Dermis blood vessel endothelial cell (primary cell): ENCODE results near the gene SKAP1. TPM values are rescaled to one million over a fixed set of nuclear protein-coding genes. Genes with fewer than 3 reads are reported as not detected.
"Not testable (repeated sequence)": the region's sequence is repeated elsewhere in the genome, so short reads cannot be mapped to it uniquely, and the experiment has no call there.

ENCODE experiments used
- DNase-seq: peaks from one replicate; pipeline ENCODE4 v3.0.0; 2010
- total RNA-seq: library from RNA; depleted of rRNA; stranded (reverse); fragments of >200 nt; gene quantifications from 2 replicates; pipeline ENCODE4 v1.2.3, GENCODE V29; 2014

The SKAP1 gene
- total RNA-seq, 1 donor from 2014 or later = 0.17 TPM

DNA sequence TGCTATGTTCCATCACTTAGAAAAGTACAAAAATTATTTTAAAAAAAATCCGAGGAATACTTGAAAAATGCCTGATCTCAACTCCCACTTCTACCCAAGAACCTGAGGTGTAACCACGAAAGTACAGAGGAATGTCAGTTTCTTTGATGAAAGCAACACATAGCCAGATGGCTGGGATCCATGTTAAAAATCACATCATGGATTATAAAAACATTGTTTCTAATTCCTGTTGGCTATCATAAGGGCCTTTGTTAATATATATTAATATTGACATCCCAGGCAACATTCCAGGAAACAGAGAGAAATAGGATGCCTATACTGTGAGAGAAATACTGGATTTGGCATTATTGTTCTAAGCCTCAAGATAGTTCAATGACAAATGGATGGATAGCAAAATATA lies 115.3 kb downstream of the SKAP1 start:
- DNase-seq = no peak

GRCh38 chr17:48313096-48313755 lies 116.8 kb downstream of the SKAP1 start:
- DNase-seq = no peak

DNA sequence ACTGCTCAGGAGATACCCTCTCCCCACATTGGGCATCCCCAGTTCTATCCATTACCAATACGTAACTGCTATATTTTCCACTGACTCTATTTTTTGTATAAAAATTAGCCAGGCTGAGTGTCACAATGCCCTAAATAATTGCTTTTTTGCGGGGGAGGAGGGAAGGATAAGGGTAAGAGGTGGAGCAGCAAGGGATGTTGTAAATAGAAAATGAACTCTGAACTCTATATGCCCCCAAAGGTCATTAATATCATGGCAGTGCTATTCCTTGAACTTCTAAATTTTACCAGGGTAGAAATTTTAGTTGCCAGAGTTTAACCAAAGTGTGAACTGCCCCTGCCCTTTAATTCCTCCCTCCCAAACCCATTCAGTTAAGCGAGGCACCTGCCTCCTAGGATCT lies 118.7 kb downstream of the SKAP1 start:
- DNase-seq = no peak

- DNase-seq = no peak
Observed at GRCh38 chr17:48310748-48311213, 119.2 kb downstream of the SKAP1 start.

GRCh38 chr17:48308581-48308980 lies 121.4 kb downstream of the SKAP1 start:
- no peak for DNase-seq

- peak; percentile 80 for DNase-seq
Observed at GRCh38 chr17:48307814-48308411, 122.1 kb downstream of the SKAP1 start.

DNA sequence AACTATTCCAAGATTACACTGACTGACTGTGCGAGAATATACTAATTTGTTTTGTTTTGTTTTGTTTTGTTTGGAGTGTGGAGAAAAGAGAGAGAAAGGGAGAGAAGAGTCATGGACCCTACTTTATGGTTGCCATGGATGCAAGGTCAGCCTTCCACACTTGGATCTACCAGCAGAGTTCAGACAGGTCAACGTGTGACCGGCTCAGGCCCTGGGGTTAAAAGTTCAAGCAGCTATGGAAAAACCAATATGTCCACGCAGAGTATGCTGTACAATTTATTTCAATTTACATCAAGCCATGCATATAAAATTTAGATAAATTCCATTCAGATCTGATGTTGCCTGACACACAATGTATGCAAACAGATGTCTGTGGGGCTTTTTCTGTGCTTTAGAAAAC lies 122.8 kb downstream of the SKAP1 start:
- DNase-seq = no peak

- no peak for DNase-seq
Observed at GRCh38 chr17:48301002-48301401, 129.0 kb downstream of the SKAP1 start.

DNA sequence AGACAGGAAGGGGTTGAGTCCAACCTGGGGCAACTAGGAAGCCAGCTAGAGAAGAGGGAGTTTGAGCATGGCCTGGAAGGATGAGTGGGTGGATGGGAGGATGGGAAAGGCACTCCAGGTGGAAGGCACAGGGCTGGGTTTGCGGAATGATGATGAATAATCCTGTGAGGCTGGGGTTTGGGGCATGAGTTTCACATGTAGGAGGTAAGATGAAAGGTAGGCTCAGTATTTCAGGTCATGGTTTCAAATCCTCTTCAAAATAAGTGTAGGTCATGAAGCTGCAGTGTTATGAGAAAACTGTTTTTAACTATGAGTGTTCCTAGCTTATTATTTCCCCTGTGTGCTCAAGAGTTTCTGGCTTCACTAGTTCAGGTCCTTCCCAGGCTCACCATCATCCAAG lies 130.3 kb downstream of the SKAP1 start:
- no peak for DNase-seq

- DNase-seq = no peak
Observed at GRCh38 chr17:48297825-48298224, 132.2 kb downstream of the SKAP1 start.

DNA sequence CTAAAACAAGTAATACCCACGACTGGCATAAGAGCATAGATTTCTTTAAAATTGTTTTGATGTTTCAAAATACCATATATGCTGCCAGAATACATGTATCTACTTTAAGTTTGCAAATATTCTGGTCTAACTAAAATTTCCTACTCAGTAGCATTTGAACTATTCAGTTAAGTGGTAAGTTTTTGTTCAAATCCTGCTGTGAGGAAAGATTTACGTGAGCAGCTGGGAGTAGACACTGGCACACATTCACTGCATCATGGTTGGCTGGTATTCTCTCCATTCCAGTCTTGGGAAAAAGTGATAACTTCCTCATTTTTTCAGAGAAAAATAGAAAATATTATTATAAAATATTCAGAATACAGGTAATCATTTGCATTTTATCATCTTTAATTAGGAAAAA lies 133.6 kb downstream of the SKAP1 start:
- no peak for DNase-seq

- peak; percentile 79 for DNase-seq
Observed at GRCh38 chr17:48295362-48296288, 134.4 kb downstream of the SKAP1 start.

GRCh38 chr17:48294806-48295361 lies 135.1 kb downstream of the SKAP1 start:
- DNase-seq = peak; percentile 49

DNA sequence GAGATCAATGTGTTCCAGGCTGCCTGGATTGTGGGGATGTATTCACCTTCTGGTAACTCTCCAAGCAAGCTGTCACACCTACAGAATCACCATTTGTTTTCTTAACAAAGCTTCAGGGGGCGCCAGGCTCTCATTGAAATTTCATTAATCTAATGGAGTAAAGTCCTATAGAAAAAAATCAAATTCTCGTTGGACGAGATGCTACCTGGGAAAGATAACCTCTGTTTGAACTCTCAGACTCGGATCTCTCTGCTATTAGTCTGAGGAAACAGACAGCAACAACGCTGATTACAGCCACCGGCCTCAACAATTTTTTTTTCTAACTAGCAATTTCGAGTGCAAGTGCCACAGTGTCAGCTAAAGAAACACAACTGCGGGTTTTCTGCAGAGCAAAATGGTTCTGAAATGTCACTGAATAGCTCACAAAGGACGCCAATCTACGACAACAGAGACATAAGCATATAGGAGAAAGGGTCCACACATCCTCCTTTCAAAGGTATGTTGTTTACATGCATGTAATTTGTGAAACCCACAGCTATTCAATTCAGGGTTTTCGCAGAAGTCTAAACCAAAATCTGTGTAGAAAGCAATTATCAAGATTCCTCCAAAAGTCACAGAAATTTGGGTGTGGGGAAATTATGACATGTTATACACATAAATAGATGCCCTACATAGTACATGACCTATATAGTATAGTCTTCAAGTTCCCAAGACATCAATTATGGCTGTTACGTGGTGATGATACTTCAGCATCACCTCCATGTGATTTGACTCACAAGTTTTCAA lies 135.8 kb downstream of the SKAP1 start:
- peak; percentile 43 for DNase-seq

DNA sequence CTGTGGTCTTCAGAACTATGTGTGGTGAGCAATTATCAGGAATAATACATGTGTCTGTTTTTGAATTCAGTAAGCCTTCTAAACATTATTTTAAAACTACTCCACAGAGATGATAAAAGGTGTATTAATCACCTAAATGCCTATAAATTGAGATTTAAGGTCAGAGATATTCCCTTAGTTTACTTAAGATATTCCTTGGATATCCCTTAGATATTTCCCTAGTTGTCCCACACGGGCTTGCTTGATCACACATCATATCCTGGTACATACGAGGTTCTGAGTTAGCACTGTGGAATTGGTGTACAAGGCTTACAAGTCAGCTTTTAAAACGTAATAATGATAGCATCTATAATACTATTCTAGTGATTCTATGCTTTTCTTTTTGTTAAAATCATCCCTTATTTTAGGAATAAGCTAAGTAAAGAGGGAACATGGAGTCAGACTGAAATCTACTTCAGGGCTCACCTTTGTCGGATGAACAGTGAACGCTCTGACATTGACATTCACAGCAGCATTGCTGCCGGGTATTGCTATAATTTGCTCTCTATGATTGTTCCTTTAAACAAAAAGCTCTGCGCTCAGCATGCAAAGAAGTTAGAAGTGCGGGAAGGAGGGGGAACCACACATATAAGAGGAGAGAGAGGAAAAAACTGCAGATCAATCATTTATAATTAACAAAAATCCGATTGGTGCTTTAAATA lies 136.5 kb downstream of the SKAP1 start:
- DNase-seq = no peak

- peak; percentile 19 for DNase-seq
Observed at GRCh38 chr17:48290378-48290777, 139.6 kb downstream of the SKAP1 start.

DNA sequence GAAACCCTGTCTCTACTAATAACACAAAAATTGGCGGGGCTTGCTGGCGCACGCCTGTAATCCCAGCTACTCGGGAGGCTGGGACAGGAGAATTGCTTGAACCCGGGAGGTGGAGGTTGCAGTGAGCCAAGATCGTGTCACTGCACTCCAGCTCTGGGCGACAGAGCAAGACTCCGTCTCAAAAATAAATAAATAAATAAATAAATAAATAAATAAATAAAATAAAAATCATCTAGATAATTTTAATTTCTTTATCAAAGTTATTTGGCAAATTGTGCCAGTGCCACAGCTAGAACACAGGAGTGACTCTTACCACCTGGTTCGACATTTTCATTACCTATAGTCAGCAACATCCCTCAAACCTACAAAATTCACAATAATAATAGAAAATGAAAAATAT lies 143.1 kb downstream of the SKAP1 start:
- DNase-seq = not testable (repeated sequence)

- no peak for DNase-seq
Observed at GRCh38 chr17:48285614-48286013, 144.4 kb downstream of the SKAP1 start.

DNA sequence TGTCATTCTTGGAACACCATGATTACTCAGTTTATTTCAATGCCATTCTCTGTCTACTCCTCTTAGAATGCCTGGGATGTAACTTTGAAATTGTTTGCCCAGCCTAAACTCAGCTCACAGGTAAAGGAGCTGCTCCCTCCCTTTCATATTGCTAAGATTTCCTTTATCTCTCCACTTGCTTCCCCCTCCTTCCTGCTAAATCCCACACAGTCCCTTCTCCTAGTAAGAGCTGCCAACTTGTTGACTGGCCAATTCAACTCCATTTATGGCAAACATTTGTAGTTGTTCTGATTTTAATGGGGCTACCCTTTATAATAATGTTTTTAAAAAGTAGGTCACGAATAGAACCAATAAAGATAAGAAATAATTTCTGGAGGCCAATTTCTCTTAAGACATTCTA lies 146.1 kb downstream of the SKAP1 start:
- no peak for DNase-seq

DNA sequence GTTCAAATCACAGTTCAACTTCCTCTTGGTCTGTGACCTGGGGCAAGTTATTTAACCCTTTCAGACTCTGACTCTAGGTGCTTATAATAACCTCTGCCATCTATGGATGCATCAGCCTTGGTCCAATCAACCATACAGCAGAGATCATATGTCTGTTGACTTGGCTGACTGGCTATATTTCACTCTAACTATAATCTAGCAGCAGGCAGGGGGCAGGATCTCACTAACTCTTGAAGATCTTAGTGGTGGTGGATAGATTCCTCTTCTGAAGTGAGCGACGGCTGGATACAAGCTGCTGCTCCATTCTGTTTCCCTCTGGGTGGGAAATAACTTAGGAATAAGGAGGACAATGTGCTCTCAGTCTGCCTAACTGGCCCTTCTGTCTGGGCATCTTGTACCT lies 146.6 kb downstream of the SKAP1 start:
- DNase-seq = no peak

GRCh38 chr17:48282303-48282702 lies 147.7 kb downstream of the SKAP1 start:
- no peak for DNase-seq
